ENCODE data around the gene ANXA3.
A peak's percentile ranks its signal among the peaks of the same experiment; 100 is the strongest.

DNA sequence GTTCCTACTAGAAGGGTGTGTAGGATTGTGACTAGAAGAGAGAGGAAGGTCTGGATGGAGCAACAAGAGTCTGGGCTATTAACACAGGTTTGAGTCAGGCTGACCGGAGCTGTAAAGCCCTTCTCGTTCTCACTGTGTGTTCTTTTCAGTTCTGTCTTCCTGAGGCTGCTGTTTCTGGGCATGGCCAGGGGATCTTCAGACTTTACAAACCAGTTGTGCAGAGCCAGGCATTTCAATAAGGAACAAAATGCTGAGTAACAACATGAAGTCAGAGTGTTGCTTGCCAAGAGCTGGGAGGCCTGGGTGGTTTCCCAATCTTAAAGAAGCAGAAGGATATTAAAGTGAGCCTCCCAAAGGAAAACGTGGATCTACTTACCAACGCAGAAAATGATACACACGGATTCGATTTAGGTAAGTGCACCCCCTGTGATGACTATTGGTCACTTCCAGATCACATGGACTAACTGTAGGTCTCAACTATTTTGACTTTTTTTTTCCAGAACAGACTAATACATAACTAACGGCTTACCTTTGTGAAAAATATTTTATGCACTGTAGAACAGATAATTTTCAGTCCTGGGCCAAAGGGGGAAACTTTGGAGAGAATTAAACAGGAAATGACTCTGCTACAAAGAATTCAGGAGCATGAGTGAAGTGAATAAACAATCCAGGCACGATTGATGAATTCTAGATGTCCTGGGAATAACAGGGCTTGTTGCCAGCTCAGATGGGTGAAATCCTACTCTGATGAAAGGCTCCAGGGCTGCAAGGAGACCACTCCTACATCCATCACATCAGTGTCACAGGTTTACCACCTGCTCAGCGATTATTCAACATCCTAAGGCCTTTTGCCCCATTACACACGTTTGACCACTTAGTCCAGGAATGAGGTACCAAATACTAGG is 94.5 kb downstream of the ANXA3 start:
- TF ChIP-seq, protein P1, sequence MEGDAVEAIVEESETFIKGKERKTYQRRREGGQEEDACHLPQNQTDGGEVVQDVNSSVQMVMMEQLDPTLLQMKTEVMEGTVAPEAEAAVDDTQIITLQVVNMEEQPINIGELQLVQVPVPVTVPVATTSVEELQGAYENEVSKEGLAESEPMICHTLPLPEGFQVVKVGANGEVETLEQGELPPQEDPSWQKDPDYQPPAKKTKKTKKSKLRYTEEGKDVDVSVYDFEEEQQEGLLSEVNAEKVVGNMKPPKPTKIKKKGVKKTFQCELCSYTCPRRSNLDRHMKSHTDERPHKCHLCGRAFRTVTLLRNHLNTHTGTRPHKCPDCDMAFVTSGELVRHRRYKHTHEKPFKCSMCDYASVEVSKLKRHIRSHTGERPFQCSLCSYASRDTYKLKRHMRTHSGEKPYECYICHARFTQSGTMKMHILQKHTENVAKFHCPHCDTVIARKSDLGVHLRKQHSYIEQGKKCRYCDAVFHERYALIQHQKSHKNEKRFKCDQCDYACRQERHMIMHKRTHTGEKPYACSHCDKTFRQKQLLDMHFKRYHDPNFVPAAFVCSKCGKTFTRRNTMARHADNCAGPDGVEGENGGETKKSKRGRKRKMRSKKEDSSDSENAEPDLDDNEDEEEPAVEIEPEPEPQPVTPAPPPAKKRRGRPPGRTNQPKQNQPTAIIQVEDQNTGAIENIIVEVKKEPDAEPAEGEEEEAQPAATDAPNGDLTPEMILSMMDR (IDR thresholded peaks at IDR 0.05), result no peak
- TF ChIP-seq EP300 (IDR thresholded peaks at IDR 0.05) (no peak), POLR2AphosphoS5 (IDR thresholded peaks at IDR 0.05) (peak; percentile 67)

Measured in gastroesophageal sphincter (tissue), 3 donors.